ENCODE measurements around the gene MRPL23. TPM values are rescaled to one million over a fixed set of nuclear protein-coding genes. Genes with fewer than 3 reads are reported as not detected.

The MRPL23 gene
- total RNA-seq, 2 experiments from 2014 or later = 134 to 145 TPM

DNA sequence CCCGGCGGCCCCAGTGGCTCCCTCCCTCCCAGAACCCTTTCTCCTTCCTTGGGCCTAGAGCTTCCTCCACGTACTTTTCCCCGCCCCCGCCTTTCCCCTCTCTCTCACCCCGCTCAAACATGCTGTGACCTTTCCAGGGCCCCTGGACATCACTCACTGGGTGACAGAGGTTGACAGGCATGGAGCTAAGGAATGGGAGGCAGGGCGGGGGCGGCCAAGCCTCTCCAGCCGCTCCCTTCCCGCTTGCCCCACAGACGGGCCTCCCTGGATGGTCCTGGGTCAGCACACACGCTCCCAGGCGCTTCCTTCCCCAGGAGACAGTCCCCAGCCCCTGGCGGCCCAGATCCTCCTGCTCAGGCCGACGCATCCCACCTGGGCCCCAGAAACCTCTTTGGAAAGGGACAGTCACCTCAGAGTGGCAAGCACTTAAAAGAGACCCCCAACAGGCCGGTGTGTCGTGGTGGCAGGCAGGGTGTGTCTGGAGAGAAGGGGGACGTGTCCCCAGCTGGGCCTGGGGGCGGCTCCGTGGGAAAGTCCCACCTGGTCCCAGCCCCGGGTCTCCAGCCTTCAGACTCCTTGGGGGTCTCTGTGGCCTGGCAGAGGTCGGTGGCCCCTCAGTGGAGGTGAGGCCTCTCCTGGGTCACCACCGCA is 41.7 kb downstream of the MRPL23 start:
- Mint-ChIP-seq H3K4me1 (ENCODE audit: low read depth) (no peaks in the 10 kb centered on the region), H3K9me3 (no peaks in the 10 kb centered on the region), H3K27ac (no peak overlapping the region), H3K4me3 (no peak overlapping the region), H3K36me3 (ENCODE audit: low read depth) (no peaks in the 10 kb centered on the region), H3K27me3 (no peaks in the 10 kb centered on the region)
- ChIA-PET CTCF (interaction anchor here (1.2 kb wide), 1 partner anchor 107 kb away, joined by 6 read pairs; no protein-coding TSS in a partner anchor), POLR2A (no interaction called here)
- TF ChIP-seq CTCF (IDR thresholded peaks at IDR 0.05) = no peak
- ATAC-seq (no peak), DNase-seq (no peak)
- intact Hi-C loops (cut with micrococcal nuclease) = no loop called here

DNA sequence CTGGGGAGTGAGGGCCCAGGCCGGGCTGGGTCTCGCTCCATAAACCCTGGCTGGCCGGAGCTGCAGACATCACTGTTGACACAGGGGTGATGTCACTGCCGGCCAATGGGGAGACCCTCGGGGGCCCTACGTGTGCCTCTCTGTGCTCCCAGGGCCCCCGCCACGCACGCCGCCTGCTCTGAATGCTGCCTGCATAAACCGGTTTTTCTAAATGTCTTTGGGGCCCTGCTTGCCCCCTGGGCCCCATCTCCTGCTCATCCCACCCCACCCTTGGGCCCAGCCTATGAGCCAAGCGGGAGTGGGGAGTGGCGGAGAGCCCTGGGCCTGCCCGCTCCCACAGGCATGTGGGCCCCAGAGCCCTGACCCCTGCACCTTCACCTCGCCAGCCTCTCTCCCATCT is 42.8 kb downstream of the MRPL23 start:
- ChIA-PET POLR2A (no interaction called here), CTCF (no interaction called here)

GRCh38 chr11:1990872-1991578 is 43.9 kb downstream of the MRPL23 start:
- TF ChIP-seq CTCF (IDR thresholded peaks at IDR 0.05) = no peak
- DNase-seq = no peak
- no peaks in the 10 kb centered on the region for H3K36me3 Mint-ChIP-seq (ENCODE audit: low read depth)
- no peaks in the 10 kb centered on the region for H3K4me1 Mint-ChIP-seq (ENCODE audit: low read depth)
- no peak overlapping the region for H3K4me3 Mint-ChIP-seq
- ChIA-PET CTCF (no interaction called here), POLR2A (interaction anchor here (0.6 to 1.3 kb wide), 2 partner anchors 101 to 156 kb away, joined by 3 read pairs; no protein-coding TSS in a partner anchor)
- intact Hi-C loops (cut with micrococcal nuclease) = no loop called here
- no peaks in the 10 kb centered on the region for H3K9me3 Mint-ChIP-seq
- no peak overlapping the region for H3K27ac Mint-ChIP-seq
- no peaks in the 10 kb centered on the region for H3K27me3 Mint-ChIP-seq
- ATAC-seq = no peak

More for the DNA sequence above, 42.8 kb downstream of the MRPL23 start:
- H3K4me3 Mint-ChIP-seq = no peak overlapping the region
- no peak for ATAC-seq
- no peaks in the 10 kb centered on the region for H3K9me3 Mint-ChIP-seq
- intact Hi-C loops (cut with micrococcal nuclease) = no loop called here
- DNase-seq = no peak
- H3K4me1 Mint-ChIP-seq (ENCODE audit: low read depth) = no peaks in the 10 kb centered on the region
- H3K27me3 Mint-ChIP-seq = no peaks in the 10 kb centered on the region
- H3K27ac Mint-ChIP-seq = no peak overlapping the region
- no peaks in the 10 kb centered on the region for H3K36me3 Mint-ChIP-seq (ENCODE audit: low read depth)
- TF ChIP-seq CTCF (IDR thresholded peaks at IDR 0.05) = no peak

- no peak for DNase-seq
- Mint-ChIP-seq H3K27ac (no peak overlapping the region), H3K4me3 (no peak overlapping the region), H3K36me3 (ENCODE audit: low read depth) (no peaks in the 10 kb centered on the region), H3K9me3 (no peaks in the 10 kb centered on the region), H3K27me3 (no peaks in the 10 kb centered on the region), H3K4me1 (ENCODE audit: low read depth) (no peaks in the 10 kb centered on the region)
- ChIA-PET CTCF (no interaction called here), POLR2A (interaction anchor here (0.6 to 1.3 kb wide), 2 partner anchors 102 to 155 kb away, joined by 3 read pairs; no protein-coding TSS in a partner anchor)
- intact Hi-C loops (cut with micrococcal nuclease) = no loop called here
- ATAC-seq = no peak
- TF ChIP-seq CTCF (IDR thresholded peaks at IDR 0.05) = no peak
These were observed 45.0 kb downstream of the MRPL23 start for GRCh38 chr11:1992111-1992510.

DNA sequence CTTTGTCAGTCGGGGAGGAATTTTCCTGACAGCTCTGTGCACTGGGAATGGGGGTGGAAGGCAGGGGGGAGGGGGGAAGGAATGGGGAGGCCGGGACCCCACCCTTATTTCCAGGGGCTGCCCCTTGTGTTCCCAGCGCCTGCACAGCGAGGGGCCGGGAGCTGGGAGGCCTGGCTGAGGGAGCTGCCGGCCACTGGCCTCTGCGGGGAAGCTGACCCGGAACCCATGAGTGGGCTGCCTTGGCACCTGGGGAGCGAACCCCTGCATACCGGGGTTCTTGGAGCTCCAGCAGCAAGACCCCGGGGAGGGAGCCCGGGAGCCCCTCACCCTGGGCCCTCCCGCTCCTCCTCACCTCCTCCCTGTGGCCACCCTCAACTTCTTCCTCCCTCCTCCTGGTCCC is 47.0 kb downstream of the MRPL23 start:
- ChIA-PET POLR2A (no interaction called here), CTCF (no interaction called here)
- Mint-ChIP-seq H3K27ac (no peak overlapping the region), H3K27me3 (no peaks in the 10 kb centered on the region), H3K4me3 (no peak overlapping the region), H3K4me1 (ENCODE audit: low read depth) (no peaks in the 10 kb centered on the region), H3K9me3 (no peaks in the 10 kb centered on the region), H3K36me3 (ENCODE audit: low read depth) (no peaks in the 10 kb centered on the region)
- no peak for ATAC-seq
- intact Hi-C loops (cut with micrococcal nuclease) = no loop called here
- no peak for DNase-seq
- TF ChIP-seq CTCF (IDR thresholded peaks at IDR 0.05) = no peak
